Measurements from ENCODE around the gene ANKRD28.
A peak's percentile ranks its signal among the peaks of the same experiment; 100 is the strongest.
"Not testable (repeated sequence)": the region's sequence is repeated elsewhere in the genome, so short reads cannot be mapped to it uniquely, and the experiment has no call there.

Gene ANKRD28

GRCh38 chr3:15801298-15801697 lies 3.5 kb upstream of the ANKRD28 start:
- no peak for DNase-seq

DNA sequence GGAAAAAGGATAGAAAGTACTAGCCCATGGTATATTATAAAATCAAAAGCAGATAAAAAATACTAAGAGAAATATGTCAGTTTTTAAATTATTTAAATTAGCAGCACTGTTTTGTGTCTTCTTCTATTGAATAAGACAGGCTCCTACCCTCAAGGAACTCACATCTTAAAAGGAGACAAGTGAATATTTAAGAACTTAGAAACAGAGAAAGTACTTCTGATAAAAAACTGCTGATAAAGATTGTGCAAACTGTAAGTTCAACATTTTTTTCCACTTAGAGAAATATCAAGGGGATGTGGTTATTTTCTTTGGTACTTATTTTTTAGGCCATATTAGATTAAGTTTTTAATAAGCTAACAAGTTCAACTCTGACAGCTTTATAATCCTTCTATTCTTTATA lies 3.0 kb upstream of the ANKRD28 start:
- DNase-seq: no peak

GRCh38 chr3:15800327-15800726 lies 2.5 kb upstream of the ANKRD28 start:
- no peak for DNase-seq

DNA sequence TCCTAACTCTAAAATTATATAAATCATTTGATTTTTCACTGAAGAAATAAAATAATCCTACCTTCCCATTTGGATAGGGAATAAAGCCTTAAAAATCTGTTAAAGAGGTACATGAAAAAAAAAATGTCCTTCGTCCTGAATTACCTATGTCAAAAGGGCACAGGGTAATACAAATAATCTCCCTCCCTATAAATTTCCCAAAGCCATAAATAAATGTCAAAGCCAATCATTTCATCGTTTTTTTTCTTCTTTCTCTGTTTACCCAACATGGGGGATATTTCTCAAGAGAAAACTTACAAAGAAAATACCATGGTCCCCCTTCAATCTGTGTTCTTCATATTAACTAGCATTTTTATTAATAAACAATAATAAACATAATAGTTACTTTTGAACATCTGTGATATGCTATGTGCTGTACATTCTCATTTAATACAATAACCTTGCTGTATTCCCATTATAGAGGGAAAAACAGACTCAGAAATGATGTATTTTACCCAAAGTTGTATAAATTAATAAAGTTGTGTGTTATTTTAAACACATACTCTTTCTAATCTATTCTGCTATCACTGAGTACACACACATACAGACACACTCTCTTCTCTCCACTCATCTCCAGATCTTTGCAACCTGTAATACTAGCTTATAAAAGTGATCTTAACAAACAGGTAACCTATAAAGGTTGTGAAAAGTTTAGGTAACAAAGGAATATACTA lies 910 bp upstream of the ANKRD28 start:
- no peak for DNase-seq

GRCh38 chr3:15796771-15797641 lies 773 bp downstream of the ANKRD28 start:
- peak; percentile 78 for DNase-seq

GRCh38 chr3:15796331-15796730 lies 1.4 kb downstream of the ANKRD28 start:
- DNase-seq: no peak

GRCh38 chr3:15795651-15796308 lies 2.0 kb downstream of the ANKRD28 start:
- no peak for DNase-seq

GRCh38 chr3:15794842-15795650 lies 2.7 kb downstream of the ANKRD28 start:
- DNase-seq: no peak

DNA sequence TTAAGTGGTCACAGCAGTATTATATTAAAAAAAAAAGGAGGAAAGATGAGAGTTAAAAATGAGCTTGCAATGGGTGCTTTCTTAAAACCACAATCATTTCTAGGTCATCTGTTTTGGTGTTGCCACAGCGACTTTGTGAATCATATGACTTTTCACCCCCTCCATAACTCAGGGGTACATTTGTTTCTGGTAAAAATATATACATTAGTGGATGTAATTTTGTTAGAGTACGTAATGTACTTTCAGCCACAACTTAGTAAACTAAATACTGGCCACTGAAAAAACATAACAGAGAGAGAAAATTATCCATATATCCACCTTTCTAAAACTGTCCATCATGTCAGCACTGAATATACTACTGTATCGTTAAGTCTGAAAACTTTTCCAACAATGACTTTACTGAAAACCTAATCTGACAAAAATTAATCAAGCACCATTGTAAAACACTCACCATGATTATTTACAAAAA lies 3.4 kb downstream of the ANKRD28 start:
- no peak for DNase-seq

- DNase-seq: no peak
Observed at GRCh38 chr3:15791525-15791924, 6.3 kb downstream of the ANKRD28 start.

- DNase-seq: no peak
Observed at GRCh38 chr3:15787941-15788340, 9.8 kb downstream of the ANKRD28 start.

GRCh38 chr3:15787526-15787925 lies 10.3 kb downstream of the ANKRD28 start:
- DNase-seq: no peak

GRCh38 chr3:15783361-15783969 lies 14.3 kb downstream of the ANKRD28 start:
- no peak for DNase-seq

DNA sequence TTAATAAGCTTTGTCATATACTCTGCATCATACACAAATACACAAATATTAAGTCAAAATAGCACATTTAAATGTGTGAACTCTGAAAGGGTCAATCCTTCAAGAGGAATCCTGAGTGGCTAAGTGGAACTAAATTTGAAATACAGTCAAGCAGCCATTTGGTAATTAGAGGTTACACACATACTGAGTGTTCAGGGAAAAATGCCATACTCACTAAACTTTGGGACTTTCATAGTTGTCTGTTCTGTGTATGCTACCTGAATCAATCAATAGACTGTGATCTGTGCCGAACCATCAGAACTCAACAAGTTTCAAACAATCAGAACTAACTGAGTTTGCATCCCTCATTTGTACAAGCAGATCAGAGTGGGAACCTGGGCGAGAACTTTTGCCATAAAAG lies 15.3 kb downstream of the ANKRD28 start:
- no peak for DNase-seq

- no peak for DNase-seq
Observed at GRCh38 chr3:15781637-15782402, 16.0 kb downstream of the ANKRD28 start.

- DNase-seq: no peak
Observed at GRCh38 chr3:15781131-15781530, 16.6 kb downstream of the ANKRD28 start.

- no peak for DNase-seq
Observed at GRCh38 chr3:15779111-15779510, 18.7 kb downstream of the ANKRD28 start.

GRCh38 chr3:15778332-15778858 lies 19.4 kb downstream of the ANKRD28 start:
- no peak for DNase-seq

GRCh38 chr3:15774931-15775560 lies 22.7 kb downstream of the ANKRD28 start:
- DNase-seq: not testable (repeated sequence)

GRCh38 chr3:15771444-15771843 lies 26.3 kb downstream of the ANKRD28 start:
- no peak for DNase-seq
